DMS79 treated with DMSO at 0.1 percent for 48 hours (cell line): Measurements from ENCODE around the gene CACNG7.
"Not testable (repeated sequence)": the region's sequence is repeated elsewhere in the genome, so short reads cannot be mapped to it uniquely, and the experiment has no call there.

ENCODE experiments used
- DNase-seq: peaks from one replicate; lab custom pipeline; 2025; lab: John Stamatoyannopoulos, UW

The CACNG7 gene, protein sequence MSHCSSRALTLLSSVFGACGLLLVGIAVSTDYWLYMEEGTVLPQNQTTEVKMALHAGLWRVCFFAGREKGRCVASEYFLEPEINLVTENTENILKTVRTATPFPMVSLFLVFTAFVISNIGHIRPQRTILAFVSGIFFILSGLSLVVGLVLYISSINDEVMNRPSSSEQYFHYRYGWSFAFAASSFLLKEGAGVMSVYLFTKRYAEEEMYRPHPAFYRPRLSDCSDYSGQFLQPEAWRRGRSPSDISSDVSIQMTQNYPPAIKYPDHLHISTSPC

DNA sequence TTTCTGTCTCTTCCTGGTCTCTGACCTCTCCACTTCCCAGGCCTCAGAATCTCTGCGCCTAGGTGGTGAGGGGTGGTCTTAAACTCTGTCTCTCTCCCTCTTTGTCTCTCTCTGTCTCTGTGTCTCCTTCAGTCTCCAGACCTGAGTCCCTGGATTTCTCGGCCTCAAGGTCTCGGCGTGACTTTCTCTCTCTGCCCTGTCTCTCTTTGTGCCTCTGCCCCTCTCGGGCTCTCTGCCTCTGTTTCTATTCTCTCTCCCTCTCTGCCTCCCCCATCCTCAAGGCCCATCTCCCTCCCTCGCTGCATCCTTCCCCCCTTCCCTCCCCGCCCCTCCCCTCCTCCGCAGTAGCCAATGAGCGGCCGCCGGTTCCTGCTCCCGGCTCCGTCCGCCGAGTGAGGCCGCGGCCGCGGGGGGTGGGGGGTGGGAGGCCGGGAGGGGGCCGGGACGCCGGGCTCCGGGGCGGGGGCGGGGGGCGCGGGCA lies at the start of gene CACNG7:
Gene CACNG7, plus strand, starts transcription at position 344 of the 481 bp plus-strand sequence. CDS start 3,554 bp downstream, outside the sequence.
- DNase-seq: no peak

DNA sequence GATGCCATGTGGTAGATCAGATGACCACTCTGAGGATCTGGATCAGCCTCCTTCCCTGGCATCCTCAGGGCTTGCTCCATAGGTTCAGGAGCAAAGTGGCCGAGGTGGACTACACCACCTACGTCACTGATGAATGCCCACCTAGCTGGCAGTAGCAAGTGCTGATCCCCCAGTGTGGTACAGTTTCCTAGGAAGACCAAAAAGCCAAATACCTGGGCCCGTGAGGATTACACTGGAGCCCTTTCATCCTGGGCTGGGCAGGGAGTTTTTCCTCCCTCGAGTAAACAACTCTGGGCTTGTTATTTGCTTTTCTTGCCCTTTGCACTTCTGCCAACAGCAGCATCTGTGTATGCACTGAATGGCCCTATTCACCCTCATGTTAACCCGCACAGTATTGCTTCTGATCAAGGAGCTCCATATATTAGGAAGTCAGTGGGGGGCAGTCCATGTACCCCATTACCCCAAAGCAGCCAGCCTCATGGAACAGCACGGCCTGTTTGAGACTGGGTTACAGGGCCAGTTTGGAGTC lies 44.7 kb upstream of the CACNG7 start:
- no peak for DNase-seq

DNA sequence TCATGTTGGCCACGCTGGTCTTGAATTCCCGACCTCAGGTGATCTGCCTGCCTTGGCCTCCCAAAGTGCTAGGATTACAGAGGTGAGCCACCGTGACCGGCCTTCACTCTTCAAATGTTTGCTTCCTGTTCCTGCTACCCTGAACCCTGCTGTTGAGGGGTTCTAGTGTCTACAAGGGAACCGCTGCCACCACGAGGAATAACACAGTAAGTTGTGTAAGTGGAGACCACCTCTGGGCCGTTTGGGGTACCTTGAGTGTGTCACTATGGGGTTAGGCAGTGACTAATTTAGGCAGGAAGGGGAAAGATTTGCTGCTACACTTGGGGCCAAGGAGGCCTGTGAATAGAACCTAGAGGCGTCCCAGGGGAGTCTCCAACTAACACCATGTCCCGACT lies 43.6 kb upstream of the CACNG7 start:
- DNase-seq: no peak

DNA sequence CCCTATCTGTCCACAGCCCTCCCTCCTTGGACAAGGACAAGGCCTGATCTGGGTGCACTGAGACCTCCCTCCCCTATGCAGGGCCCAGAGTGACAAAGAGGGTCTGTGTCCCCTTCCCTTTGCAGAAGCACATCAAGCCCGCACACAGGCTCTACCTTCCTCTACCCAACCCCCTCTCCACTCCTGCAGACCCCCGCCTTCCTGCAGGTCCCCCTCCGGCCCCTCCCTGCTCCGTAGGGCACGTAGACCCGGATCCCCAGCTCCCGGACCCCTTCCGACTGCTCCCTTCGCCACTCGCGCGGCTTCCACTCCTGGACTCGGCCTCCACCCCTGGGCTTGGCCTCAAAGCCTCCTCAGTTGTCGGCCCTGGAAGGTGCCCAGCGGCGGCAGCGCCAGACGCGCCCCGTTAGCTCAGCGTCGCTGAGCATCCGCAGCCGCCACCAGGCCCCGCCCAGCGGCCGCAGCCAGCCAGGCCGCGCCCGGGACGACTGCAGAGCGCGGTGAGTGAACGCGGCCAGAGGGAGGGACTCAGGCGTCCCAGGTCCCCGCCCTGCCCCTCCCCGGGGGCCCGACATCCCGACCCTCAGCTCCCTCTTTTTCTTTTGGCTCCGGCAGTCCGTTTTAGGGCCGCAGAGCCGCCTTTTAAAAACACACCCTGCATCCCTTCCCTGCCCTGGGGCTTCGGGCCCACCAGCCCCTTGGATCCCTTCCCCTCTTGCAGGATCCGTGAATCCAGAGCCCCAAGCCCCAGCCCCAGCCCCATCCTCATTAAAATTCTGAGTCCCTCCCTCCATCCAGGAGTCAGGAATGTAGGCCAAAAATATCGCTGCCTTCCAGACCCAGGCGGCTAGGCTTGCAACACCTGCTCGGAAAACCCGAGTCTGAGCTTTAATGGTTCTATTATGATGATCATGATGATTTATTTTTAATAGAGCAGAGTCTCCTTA lies 42.9 kb upstream of the CACNG7 start:
- peak; percentile 57 for DNase-seq

DNA sequence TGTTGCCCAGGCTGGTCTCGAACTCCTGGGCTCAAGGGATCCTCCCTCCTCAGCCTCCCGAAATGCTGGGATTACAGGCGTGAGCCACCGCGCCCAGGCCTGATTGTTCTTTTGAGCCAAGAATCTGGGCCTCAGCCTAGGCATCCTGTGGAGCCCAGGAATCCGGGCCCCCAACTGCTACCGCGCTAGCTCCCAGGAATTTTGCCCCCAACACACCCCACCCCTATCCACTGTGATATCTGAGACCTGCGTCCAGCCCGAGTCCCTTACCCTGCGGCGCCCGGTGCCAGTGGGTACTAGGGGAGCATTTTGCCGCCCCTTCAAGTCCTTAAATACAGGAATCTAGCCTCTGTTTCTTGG lies 42.2 kb upstream of the CACNG7 start:
- peak; percentile 30 for DNase-seq

DNA sequence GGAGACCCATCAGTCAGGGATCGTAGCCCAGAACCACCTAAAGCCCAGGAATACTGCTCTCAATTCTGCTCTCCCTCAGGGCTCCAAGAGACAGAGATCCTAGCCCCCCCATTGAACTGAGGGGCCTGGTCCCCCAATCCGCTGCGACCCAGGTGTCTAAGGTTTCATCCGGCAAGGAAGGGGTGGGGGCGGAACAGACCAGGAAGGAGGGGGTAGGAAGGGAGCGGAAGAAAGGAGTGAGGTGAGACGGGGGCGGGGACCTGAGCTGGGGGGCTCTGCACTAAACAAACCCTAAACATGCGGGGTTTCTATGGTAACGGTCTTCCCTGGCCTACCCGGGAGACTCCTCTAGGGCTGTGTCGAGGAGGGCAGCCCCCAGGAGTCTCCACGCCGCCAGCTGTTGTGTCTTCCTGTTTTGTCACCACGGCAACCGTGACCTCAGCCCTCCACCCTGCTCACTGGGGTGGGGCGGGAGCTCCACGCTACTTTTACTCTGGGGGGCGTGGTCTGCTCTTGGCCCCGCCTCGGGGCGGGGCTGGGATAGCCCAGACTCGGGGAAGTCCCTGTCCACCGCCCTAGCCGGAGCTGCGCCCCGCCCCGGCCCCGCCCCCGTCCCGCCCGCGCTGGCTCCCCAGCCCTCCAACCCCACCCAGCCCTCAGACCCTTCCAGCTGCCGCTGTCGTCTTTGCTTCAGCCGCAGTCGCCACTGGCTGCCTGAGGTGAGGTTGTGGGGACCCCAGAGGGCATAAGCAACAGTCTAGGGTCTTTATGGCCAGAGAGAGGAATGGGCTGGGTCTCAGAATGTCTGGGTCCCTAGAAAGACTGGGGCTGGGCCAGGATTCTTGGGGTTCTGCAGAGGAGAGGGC lies 41.6 kb upstream of the CACNG7 start, which contains the start of gene MYADM:
Gene MYADM, plus strand, starts transcription at position 659 of the 866 bp plus-strand sequence. CDS start 5,647 bp downstream, outside the sequence.
- peak; percentile 94 for DNase-seq

DNA sequence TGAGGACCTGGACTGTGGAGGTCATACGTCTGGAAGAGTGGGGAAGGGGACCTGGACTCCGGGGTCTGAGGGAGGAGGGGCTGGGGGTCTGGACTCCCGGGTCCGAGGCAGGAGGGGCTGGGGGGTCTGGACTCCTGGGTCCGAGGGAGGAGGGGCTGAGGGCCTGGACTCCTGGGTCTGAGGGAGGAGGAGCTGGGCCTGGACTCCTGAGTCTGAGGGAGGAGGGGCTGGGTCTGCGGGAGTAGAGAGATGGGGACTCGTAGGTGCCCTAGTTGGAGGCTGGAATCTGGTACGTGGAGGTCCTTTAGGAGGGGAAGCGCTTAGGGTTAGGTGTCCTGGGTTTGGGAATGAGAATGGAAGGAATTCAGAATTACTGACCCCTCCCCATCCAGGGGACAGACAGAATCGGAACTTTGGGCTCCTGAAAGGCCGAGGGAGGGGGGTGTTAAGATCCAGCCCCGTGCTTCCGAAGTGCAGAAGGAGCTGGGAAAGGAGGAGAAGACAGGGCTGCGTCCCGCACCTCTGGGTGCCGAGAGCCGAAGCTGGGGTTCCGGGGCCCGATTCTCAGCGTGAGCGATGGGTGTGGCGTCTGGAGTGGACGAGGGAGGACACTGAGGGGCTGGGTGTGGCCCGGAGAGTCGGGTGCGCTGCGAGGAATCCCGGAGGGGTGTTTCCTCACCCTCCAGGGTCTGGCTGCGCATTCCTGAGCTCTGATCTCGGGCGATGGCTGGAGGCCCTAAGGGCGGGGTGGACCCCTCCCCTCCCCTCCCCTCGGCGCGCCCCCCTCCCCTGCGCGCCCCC lies 40.8 kb upstream of the CACNG7 start:
- DNase-seq: peak; percentile 16

DNA sequence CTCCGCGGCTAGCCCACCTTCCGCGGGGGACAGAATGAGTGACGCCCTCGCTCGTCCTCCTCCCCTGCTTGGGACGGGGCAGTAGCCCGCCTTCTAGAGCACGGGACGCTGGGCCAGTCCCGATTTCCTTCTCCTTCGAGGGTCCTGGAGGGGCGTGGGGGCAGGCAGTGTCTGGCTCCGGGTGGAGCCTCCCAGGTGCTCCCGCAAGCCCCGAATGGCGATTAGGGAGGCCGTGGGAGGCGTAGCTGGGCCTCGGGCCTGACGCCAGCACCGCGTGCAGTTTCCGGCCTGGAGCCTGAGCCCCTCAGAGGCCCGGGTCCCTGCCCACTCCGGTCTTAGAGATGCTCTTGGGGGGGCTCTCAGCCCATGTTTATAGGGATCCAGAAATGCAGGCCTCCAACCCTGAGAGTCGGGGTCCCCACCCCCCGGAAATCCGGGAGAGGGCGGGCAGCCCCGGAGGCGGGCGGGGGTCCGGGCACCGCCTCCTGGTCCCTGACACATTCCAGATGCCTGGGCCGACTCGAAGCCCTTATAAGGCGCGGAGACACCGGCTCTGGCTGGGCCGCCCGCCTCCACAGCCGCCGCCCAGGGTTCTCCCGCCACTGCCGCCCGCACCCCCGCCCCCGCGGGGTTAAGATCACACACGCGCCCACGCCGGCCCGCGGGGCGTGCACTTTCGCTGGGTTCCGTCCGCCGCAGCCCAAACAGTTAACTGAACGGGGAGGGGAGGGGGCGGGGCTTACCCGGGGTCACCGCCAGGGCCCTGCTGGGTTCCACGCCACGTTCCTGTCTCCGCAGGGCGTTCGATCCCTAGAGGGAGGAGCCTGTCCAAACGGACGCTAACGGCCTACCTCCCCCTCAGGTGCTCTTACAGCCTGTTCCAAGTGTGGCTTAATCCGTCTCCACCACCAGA lies 39.9 kb upstream of the CACNG7 start:
- DNase-seq: peak; percentile 42

DNA sequence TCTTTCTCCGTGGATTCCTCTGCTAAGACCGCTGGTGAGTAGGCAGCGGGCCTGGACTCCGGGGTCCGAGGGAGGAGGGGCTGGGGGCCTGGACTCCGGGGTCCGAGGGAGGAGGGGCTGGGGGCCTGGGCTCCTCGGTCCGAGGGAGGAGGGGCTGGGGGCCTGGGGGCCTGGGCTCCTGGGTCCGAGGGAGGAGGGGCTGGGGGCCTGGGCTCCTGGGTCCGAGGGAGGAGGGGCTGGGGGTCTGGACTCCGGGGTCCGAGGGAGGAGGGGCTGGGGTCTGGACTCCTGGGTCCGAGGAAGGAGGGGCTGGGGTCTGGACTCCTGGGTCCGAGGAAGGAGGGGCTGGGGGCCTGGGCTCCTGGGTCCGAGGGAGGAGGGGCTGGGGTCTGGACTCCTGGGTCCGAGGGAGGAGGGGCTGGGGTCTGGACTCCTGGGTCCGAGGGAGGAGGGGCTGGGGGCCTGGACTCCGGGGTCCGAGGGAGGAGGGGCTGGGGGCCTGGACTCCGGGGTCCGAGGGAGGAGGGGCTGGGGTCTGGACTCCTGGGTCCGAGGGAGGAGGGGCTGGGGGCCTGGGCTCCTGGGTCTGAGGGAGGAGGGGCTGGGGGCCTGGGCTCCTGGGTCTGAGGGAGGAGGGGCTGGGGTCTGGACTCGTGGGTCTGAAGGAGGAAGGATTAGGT lies 39.1 kb upstream of the CACNG7 start:
- DNase-seq: not testable (repeated sequence)

DNA sequence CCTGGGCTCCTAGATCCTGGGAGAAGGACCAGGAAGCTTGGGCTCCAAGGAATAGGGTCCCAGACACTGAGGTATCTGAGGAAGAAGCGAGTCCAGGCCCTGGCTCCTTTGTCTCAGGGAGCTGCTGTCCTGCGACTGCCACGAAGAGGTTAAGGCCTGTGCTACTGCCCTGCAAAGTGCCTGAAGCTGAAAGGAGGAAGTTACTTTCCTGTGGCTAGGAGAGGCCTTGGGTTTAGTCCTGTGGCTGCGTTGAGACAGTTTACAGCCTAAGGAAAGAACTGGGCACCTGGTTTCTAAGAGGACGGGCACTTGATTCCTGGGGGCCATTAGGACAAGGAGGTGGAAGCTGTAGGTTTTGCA lies 38.6 kb upstream of the CACNG7 start:
- DNase-seq: no peak

DNA sequence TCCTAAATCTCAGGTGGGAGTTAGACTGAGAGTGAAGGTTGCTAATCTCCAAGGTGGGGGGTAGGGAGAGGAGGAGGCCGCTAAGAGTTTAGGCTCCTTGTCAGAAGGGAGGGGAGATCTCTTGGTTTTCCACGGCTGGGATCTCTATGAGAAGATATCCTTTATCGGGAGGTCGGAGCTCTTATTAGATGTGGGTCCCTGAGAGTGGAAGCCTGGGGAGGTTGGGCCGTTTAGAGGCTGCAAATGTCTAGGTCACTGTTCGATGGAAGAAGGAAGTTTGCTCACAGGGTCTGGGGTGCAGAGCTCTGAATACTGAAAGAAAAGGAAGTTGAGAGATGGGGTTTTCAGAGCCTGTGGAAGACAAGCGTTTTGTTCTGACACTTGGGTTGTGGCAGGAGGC lies 37.6 kb upstream of the CACNG7 start:
- no peak for DNase-seq

DNA sequence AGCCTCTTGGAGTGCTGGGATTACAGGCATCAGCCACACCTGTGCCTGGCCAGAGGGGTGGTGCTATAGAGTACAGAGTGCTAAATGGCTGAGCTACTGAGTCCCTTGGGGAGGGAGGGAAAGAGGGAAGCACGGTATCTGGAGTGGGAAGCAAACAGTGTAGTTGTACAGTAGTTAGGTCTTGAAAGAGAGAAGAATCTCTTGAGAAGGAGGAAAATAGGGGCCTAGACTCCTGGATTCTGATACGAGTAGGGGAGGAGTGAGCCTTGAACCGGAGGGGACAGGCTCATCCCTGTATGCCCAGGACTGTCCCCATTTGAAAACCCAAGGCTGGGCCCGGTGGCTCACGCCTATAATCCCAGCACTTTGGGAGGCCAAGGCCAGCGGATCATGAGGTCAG lies 36.3 kb upstream of the CACNG7 start:
- DNase-seq: no peak

DNA sequence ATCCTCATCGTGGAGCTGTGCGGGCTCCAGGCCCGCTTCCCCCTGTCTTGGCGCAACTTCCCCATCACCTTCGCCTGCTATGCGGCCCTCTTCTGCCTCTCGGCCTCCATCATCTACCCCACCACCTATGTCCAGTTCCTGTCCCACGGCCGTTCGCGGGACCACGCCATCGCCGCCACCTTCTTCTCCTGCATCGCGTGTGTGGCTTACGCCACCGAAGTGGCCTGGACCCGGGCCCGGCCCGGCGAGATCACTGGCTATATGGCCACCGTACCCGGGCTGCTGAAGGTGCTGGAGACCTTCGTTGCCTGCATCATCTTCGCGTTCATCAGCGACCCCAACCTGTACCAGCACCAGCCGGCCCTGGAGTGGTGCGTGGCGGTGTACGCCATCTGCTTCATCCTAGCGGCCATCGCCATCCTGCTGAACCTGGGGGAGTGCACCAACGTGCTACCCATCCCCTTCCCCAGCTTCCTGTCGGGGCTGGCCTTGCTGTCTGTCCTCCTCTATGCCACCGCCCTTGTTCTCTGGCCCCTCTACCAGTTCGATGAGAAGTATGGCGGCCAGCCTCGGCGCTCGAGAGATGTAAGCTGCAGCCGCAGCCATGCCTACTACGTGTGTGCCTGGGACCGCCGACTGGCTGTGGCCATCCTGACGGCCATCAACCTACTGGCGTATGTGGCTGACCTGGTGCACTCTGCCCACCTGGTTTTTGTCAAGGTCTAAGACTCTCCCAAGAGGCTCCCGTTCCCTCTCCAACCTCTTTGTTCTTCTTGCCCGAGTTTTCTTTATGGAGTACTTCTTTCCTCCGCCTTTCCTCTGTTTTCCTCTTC lies 35.1 kb upstream of the CACNG7 start:
- no peak for DNase-seq

DNA sequence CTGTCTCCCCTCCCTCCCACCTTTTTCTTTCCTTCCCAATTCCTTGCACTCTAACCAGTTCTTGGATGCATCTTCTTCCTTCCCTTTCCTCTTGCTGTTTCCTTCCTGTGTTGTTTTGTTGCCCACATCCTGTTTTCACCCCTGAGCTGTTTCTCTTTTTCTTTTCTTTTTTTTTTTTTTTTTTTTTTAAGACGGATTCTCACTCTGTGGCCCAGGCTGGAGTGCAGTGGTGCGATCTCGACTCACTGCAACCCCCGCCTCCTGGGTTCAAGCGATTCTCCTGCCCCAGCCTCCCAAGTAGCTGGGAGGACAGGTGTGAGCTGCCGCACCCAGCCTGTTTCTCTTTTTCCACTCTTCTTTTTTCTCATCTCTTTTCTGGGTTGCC lies 34.5 kb upstream of the CACNG7 start:
- DNase-seq: no peak

DNA sequence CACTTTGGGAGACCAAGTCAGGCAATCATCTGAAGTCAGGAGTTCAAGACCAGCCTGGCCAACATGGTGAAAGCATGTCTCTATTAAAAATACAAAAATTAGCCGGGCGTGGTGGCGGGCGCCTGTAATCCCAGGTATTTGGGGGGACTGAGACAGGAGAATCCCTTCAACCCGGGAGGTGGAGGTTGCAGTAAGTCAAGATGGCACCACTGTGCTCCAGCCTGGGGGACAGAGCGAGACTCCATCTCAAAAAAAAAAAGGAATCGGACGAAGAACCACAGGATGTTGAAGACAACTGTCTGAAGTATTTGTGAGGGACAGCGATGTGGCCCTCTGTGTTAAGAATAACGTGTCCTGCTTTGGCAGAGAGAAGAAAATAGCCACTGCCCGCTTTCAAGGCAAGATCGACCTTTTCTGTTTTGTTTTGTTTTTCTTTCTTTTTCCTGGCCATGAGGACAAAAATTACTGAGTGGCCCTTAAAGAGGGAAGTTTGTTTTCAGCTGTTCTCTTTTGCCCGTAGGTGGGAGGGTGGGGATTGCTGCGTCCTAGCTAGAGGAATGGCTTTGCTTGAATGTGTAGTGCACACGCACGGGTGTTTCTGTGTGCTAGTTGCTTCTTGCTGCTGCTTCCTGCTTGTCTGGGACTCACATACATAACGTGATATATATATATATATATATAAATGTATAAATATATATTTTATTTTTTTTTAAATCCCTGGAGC lies 33.3 kb upstream of the CACNG7 start:
- DNase-seq: no peak

DNA sequence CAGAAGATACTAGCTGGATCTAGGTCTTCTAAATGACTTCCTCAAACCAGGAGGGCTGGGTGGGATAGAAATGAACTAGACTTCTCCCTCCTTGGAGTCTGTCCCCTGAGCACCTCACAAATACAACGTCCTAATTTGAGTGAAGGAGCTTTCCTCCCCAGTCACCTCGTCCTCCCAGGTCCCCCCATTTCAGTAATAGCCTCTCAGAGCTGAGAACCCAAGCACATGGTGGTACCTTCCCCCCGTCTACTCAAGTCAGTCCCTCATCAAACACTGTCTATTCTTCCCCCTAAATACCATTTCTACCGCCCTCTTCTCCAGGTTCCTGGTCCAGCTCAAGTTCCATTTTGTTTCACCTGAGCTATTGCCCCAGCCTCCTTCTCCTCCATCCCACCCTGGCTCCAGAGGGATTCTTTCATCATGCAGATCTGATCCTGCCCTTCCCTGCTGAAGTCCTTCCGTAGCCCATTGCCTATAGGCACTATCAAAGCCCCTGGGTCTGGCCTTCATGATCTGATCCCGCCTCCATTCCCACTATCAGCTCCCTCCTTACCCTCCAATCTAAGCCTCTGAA lies 32.3 kb upstream of the CACNG7 start:
- DNase-seq: no peak

DNA sequence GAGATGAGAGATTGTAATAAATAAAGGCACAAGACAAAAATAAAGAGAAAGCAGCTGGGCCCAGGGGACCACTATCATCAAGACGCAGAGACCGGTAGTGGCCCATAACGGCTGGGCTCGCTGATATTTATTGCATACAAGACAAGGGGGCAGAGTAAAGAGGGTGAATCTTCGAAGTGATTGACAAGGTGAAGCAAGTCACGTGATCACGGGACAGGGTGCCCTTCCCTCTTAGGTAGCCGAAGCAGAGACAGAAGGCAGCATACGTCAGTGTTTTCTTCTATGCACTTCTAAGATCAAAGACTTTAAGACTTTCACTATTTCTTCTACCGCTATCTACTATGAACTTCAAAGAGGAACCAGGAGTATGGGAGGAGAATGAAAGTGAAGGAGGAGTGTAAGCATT lies 31.7 kb upstream of the CACNG7 start:
- no peak for DNase-seq
